Trophoblast cell (in vitro differentiated cells and primary cell): ENCODE measurements around the gene KRT40.

Experiments used
- DNase-seq, 2 donors: peaks; one replicate each; pipeline ENCODE4 v3.0.0-alpha.2; 2016
- H2AFZ ChIP-seq: 2 replicates; pipeline ENCODE4 v1.6.1; 2013; ENCODE audit warnings: low read length, moderate library complexity, mild to moderate bottlenecking; ENCODE audit not compliant: insufficient read depth, poor library complexity
- H2AK5ac ChIP-seq: 2 replicates; pipeline ENCODE4 v1.6.1; 2013; ENCODE audit warnings: mild to moderate bottlenecking, low read length
- H2BK120ac ChIP-seq: 2 replicates; pipeline ENCODE4 v1.6.1; 2013; ENCODE audit warnings: low read length, mild to moderate bottlenecking, moderate library complexity; ENCODE audit not compliant: insufficient read depth, poor library complexity
- H2BK12ac ChIP-seq: 2 replicates; pipeline ENCODE4 v1.6.1; 2013; ENCODE audit warnings: mild to moderate bottlenecking, low read length, moderate library complexity
- H2BK5ac ChIP-seq: 2 replicates; pipeline ENCODE4 v1.6.1; 2013; ENCODE audit warnings: low read length, low read depth, moderate library complexity, mild to moderate bottlenecking; ENCODE audit not compliant: poor library complexity
- H3K14ac ChIP-seq: 2 replicates; pipeline ENCODE4 v1.6.1; 2013; ENCODE audit warnings: mild to moderate bottlenecking, low read length
- H3K18ac ChIP-seq: 2 replicates; pipeline ENCODE4 v1.6.1; 2013; ENCODE audit warnings: mild to moderate bottlenecking, low read length
- H3K23ac ChIP-seq: 2 replicates; pipeline ENCODE4 v1.6.1; 2013; ENCODE audit warnings: low read length
- H3K27ac ChIP-seq: 2 replicates; pipeline ENCODE4 v1.5.1; 2013; ENCODE audit warnings: low read depth, mild to moderate bottlenecking, inconsistent platforms, low read length, moderate library complexity
- H3K27me3 ChIP-seq: 2 replicates; pipeline ENCODE4 v1.6.1; 2013; ENCODE audit warnings: inconsistent platforms, mild to moderate bottlenecking, low read length, moderate library complexity; ENCODE audit not compliant: insufficient read depth
- H3K36me3 ChIP-seq, 2 experiments: 1 replicate in 1 of 2; 2 replicates in 1 of 2; pipeline ENCODE4 v1.6.1; 2013; ENCODE audit warnings: low read length in 2 of 2, mild to moderate bottlenecking in 2 of 2, moderate library complexity in 1 of 2; ENCODE audit not compliant: insufficient read depth in 2 of 2, control insufficient read depth in 1 of 2
- H3K4ac ChIP-seq: 2 replicates; pipeline ENCODE4 v1.6.1; 2013; ENCODE audit warnings: low read depth, mild to moderate bottlenecking, low read length, moderate library complexity
- H3K4me1 ChIP-seq, 2 experiments: 1 replicate in 1 of 2; 2 replicates in 1 of 2; pipeline ENCODE4 v1.6.1; 2013; ENCODE audit warnings: low read length in 2 of 2, mild to moderate bottlenecking in 2 of 2, moderate library complexity in 1 of 2; ENCODE audit not compliant: insufficient read depth in 2 of 2, control insufficient read depth in 1 of 2
- H3K4me2 ChIP-seq: 2 replicates; pipeline ENCODE4 v1.6.1; 2013; ENCODE audit warnings: inconsistent platforms, mild to moderate bottlenecking, low read length, moderate library complexity
- H3K4me3 ChIP-seq: 2 replicates; pipeline ENCODE4 v1.5.1; 2013; ENCODE audit warnings: mild to moderate bottlenecking, low read depth, low read length, inconsistent platforms
- H3K79me1 ChIP-seq: one replicate; pipeline ENCODE4 v1.6.1; 2013; ENCODE audit warnings: low read length
- H3K79me2 ChIP-seq: 2 replicates; pipeline ENCODE4 v1.6.1; 2013; ENCODE audit warnings: low read length, mild to moderate bottlenecking; ENCODE audit not compliant: control insufficient read depth, insufficient read depth, poor library complexity
- H3K9ac ChIP-seq: 2 replicates; pipeline ENCODE4 v1.6.1; 2013; ENCODE audit warnings: mild to moderate bottlenecking, low read length
- H3K9me3 ChIP-seq: 2 replicates; pipeline ENCODE4 v1.6.1; 2013; ENCODE audit warnings: low read depth, mild to moderate bottlenecking, control low read depth, inconsistent platforms, low read length; ENCODE audit not compliant: insufficient read depth
- H4K12ac ChIP-seq: 2 replicates; pipeline ENCODE4 v1.6.1; 2013; ENCODE audit warnings: low read depth, mild to moderate bottlenecking, low read length, moderate library complexity
- H4K8ac ChIP-seq: 2 replicates; pipeline ENCODE4 v1.6.1; 2013; ENCODE audit warnings: low read depth, mild to moderate bottlenecking, low read length, moderate library complexity
- H4K91ac ChIP-seq: one replicate; pipeline ENCODE4 v1.6.1; 2013; ENCODE audit warnings: low read depth, mild to moderate bottlenecking, low read length, moderate library complexity
- WGBS: extraction: QIAGEN DNeasy Blood & Tissue Kit; methylation state at CpG from one replicate; pipeline ENCODE4 v1.1.7; 2013; ENCODE audit warnings: missing lambda C conversion rate; ENCODE audit not compliant: insufficient read length, insufficient coverage; ENCODE audit errors: extremely low coverage; 5-methylcytosine and 5-hydroxymethylcytosine counted together

Gene KRT40

DNA sequence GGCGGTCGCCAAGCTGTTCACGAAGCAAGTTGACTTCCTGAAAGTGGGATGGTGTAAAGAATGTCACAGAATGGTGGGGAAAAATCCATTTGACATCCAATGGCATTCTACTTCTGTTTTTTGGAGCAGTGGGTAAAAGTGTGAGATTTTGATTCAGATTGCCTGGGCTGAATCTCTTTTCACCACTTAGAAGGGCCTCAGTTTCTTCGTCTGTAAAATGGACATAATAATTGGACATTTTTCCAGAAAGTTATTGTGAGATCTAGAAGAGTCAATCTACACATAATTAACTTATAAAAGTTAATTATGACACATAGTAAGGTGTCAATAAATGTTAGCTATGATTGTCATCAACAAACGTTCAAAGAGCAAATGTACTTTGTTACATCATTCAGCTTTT lies 3.0 kb downstream of the KRT40 start:
- Histone ChIP-seq H3K9ac (no peak overlapping the region), H3K18ac (no peak overlapping the region), H2BK120ac (no peak overlapping the region), H3K79me2 (no peaks in the 10 kb centered on the region), H3K4me3 (no peak overlapping the region), H4K8ac (no peak overlapping the region), H3K4me1 (peaks cover 7 to 16% of the 10 kb centered on the region in 2 experiments), H4K12ac (no peak overlapping the region), H3K4me2 (no peak overlapping the region), H2BK12ac (no peak overlapping the region), H2AFZ (no peak overlapping the region), H3K9me3 (no peaks in the 10 kb centered on the region), H3K36me3 (no peaks in the 10 kb centered on the region), H3K27me3 (no peaks in the 10 kb centered on the region), H3K4ac (no peak overlapping the region), H3K23ac (no peak overlapping the region), H2BK5ac (no peak overlapping the region), H3K27ac (peak overlapping the region; percentile 20), H3K79me1 (peaks cover 3% of the 10 kb centered on the region), H4K91ac (no peak overlapping the region), H2AK5ac (no peak overlapping the region), H3K14ac (no peak overlapping the region)
- no CpG with 5 or more reads among the region's 5 CpGs for WGBS
- no peak for DNase-seq

DNA sequence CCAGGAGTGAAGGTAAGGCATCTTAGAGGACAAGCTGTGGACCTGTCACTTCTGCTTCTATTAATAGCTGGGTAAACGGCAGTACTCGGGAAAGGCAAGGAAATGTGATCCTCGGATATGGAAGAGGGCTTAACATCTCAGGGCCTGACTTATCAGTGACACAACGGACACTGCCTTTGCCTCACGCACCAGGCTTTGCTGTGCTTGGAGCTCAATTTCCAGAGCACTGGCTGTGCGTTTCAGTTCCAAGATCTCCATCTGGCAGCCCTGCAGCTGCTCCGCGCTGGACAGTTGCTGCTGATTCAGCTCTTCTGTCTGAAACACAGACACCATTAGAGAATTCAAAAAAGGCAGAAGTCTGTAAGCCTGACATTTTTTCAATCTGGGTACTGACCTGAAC lies 3.5 kb downstream of the KRT40 start:
- Histone ChIP-seq H3K79me1 (peaks cover 3% of the 10 kb centered on the region), H3K36me3 (no peaks in the 10 kb centered on the region), H3K4me1 (peaks cover 7 to 16% of the 10 kb centered on the region in 2 experiments), H3K27me3 (no peaks in the 10 kb centered on the region), H3K4me3 (no peak overlapping the region), H3K4me2 (peak overlapping the region; percentile 7), H2BK12ac (no peak overlapping the region), H2AK5ac (no peak overlapping the region), H3K9me3 (no peaks in the 10 kb centered on the region), H3K4ac (no peak overlapping the region), H3K14ac (no peak overlapping the region), H3K9ac (no peak overlapping the region), H3K23ac (no peak overlapping the region), H2BK120ac (no peak overlapping the region), H2BK5ac (no peak overlapping the region), H4K91ac (no peak overlapping the region), H4K8ac (no peak overlapping the region), H4K12ac (no peak overlapping the region), H3K18ac (no peak overlapping the region), H2AFZ (no peak overlapping the region), H3K27ac (peak overlapping the region; percentile 20), H3K79me2 (no peaks in the 10 kb centered on the region)
- no peak for DNase-seq
- WGBS, result no CpG with 5 or more reads among the region's 8 CpGs

DNA sequence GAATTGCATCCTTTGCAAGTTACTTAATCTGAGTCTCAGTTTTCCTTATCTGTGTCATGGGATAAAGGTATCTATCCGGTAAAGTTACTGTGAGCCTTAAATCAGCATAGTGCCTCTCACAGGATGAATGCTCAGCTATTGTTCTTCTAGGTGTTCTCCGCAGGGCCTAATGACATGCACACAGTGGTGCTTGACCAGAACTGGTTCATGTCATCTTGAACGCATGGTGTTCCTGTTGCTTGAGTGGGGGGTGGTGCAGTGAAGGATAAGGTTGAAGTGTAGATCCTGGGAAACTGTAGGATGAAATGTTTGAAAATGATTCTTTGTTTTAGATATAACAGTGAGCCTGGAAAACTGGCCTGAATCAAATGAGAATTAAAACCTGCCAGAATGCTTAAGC lies 4.0 kb downstream of the KRT40 start:
- peaks cover 3% of the 10 kb centered on the region for H3K79me1 ChIP-seq
- H4K8ac ChIP-seq, result no peak overlapping the region
- no peak for DNase-seq
- WGBS, result no CpG with 5 or more reads among the region's 3 CpGs
- no peaks in the 10 kb centered on the region for H3K79me2 ChIP-seq
- H3K27ac ChIP-seq, result peak overlapping the region; percentile 6
- no peak overlapping the region for H2AFZ ChIP-seq
- no peak overlapping the region for H2AK5ac ChIP-seq
- no peak overlapping the region for H3K4me3 ChIP-seq
- H2BK5ac ChIP-seq, result no peak overlapping the region
- no peak overlapping the region for H3K4ac ChIP-seq
- no peaks in the 10 kb centered on the region for H3K36me3 ChIP-seq
- H3K27me3 ChIP-seq, result no peaks in the 10 kb centered on the region
- H3K9ac ChIP-seq, result no peak overlapping the region
- peak overlapping the region; percentile 7 for H3K4me2 ChIP-seq
- no peak overlapping the region for H3K14ac ChIP-seq
- H3K18ac ChIP-seq, result no peak overlapping the region
- no peak overlapping the region for H2BK120ac ChIP-seq
- H4K91ac ChIP-seq, result no peak overlapping the region
- no peak overlapping the region for H3K23ac ChIP-seq
- H3K9me3 ChIP-seq, result no peaks in the 10 kb centered on the region
- H2BK12ac ChIP-seq, result no peak overlapping the region
- peaks cover 7 to 16% of the 10 kb centered on the region in 2 experiments for H3K4me1 ChIP-seq
- H4K12ac ChIP-seq, result no peak overlapping the region

DNA sequence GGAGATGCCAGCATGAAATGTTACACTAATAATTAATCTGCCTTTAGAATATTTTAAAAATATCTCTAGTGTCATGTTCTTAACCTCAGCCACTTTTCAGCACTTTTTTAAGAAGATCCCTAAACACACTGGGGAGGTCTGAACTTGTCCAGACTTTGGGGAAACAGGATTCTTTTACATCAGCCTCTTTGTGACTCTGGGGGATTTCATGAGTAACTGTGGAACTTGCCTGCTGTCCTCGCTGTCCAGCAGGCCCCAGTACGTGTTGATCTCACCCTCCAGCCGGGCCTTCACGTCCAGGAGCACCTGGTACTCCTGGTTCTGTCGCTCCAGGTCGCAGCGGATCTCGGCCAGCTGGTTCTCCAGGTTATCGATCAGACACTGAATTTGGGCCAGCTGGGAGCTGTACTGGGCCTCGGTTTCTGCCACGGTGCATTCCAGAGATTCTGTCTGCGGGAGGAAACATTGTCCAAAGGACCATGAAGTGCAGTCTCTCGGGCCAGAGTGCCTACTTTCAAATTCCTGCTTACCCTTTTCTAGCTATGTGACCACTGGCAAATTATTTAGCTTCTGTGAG lies 5.5 kb downstream of the KRT40 start:
- no peaks in the 10 kb centered on the region for H3K27me3 ChIP-seq
- no peaks in the 10 kb centered on the region for H3K36me3 ChIP-seq
- H3K4ac ChIP-seq, result no peak overlapping the region
- no peak overlapping the region for H2AK5ac ChIP-seq
- H3K79me2 ChIP-seq, result no peaks in the 10 kb centered on the region
- peak overlapping the region; percentile 8 for H2BK12ac ChIP-seq
- no peak overlapping the region for H3K14ac ChIP-seq
- H3K27ac ChIP-seq, result peak overlapping the region; percentile 4
- H4K12ac ChIP-seq, result no peak overlapping the region
- H4K91ac ChIP-seq, result peak overlapping the region; percentile 25
- peaks cover 3% of the 10 kb centered on the region for H3K79me1 ChIP-seq
- no peak overlapping the region for H3K4me3 ChIP-seq
- no peaks in the 10 kb centered on the region for H3K9me3 ChIP-seq
- no peak for DNase-seq
- no peak overlapping the region for H3K4me2 ChIP-seq
- H2BK120ac ChIP-seq, result no peak overlapping the region
- no peak overlapping the region for H3K9ac ChIP-seq
- H3K4me1 ChIP-seq, result peaks cover 7 to 16% of the 10 kb centered on the region in 2 experiments
- H4K8ac ChIP-seq, result no peak overlapping the region
- WGBS, result no CpG with 5 or more reads among the region's 13 CpGs
- no peak overlapping the region for H3K18ac ChIP-seq
- peak overlapping the region; percentile 18 for H2BK5ac ChIP-seq
- peak overlapping the region; percentile 75 for H2AFZ ChIP-seq
- H3K23ac ChIP-seq, result no peak overlapping the region
